Lower leg skin (tissue), 3 donors: ENCODE results near the gene CPSF3.

Source experiments
- CTCF ChIP-seq, 3 donors: fragments of 450-650 bp; IDR thresholded peaks; one replicate each; pipeline ENCODE4 v1.5.1; 2016; ENCODE audit warnings: antibody characterized with exemption in 3 of 3, mild to moderate bottlenecking in 3 of 3, moderate library complexity in 2 of 3
- POLR2A ChIP-seq, 2 donors: fragments of 450-650 bp; IDR thresholded peaks; one replicate each; pipeline ENCODE4 v1.6.1; 2016 to 2017; ENCODE audit warnings: antibody characterized with exemption in 2 of 2, mild to moderate bottlenecking in 1 of 2, moderate library complexity in 1 of 2

GRCh38 chr2:9472511-9472910, 49.1 kb downstream of the CPSF3 start:
- TF ChIP-seq CTCF (IDR thresholded peaks at IDR 0.05) (no peak), POLR2A (IDR thresholded peaks at IDR 0.05) (no peak)
